IMR-90 (cell line): ENCODE data around the gene CALU.

Experiments used
- POLR2A ChIP-seq: IDR thresholded peaks from 2 replicates; pipeline ENCODE4 v1.6.1; 2012; ENCODE audit warnings: mild to moderate bottlenecking, low read depth, low read length
- RFX5 ChIP-seq: IDR thresholded peaks from 2 replicates; pipeline ENCODE4 v1.8.0; 2012; ENCODE audit warnings: low read depth, mild to moderate bottlenecking, low read length, moderate library complexity
- TF ChIP-seq, protein P1 (sequence below): conservative IDR thresholded peaks from 2 replicates; pipeline ENCODE4 v1.5.1; 2012; ENCODE audit warnings: mild to moderate bottlenecking, low read depth, low read length, improper control_type of control experiment

DNA sequence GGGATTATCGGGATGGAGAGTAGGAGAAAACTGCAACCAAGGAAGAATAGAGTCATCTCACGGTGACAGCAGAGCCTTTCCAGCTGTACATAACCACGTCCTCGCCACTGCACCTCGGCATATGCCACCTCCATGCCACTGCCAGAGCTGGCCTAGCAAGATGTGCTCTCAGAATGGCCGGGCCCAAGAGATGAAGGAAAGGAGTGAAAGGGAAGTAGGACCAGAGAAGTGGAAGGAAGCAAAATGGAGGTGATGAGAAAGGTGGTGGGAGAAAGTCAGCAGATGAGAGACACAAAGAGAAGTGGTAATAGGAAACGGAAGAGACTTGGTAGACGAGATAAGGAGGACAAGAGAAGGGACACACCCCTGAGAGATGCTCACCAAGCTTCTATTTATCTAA is 8.0 kb upstream of the CALU start:
- TF ChIP-seq, protein P1, sequence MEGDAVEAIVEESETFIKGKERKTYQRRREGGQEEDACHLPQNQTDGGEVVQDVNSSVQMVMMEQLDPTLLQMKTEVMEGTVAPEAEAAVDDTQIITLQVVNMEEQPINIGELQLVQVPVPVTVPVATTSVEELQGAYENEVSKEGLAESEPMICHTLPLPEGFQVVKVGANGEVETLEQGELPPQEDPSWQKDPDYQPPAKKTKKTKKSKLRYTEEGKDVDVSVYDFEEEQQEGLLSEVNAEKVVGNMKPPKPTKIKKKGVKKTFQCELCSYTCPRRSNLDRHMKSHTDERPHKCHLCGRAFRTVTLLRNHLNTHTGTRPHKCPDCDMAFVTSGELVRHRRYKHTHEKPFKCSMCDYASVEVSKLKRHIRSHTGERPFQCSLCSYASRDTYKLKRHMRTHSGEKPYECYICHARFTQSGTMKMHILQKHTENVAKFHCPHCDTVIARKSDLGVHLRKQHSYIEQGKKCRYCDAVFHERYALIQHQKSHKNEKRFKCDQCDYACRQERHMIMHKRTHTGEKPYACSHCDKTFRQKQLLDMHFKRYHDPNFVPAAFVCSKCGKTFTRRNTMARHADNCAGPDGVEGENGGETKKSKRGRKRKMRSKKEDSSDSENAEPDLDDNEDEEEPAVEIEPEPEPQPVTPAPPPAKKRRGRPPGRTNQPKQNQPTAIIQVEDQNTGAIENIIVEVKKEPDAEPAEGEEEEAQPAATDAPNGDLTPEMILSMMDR = no peak
- no peak for TF ChIP-seq RFX5
- no peak for TF ChIP-seq POLR2A
